HT1080 (cell line): ENCODE data around the gene RENBP. TPM values are rescaled to one million over a fixed set of nuclear protein-coding genes. Genes with fewer than 3 reads are reported as not detected.
"Not testable (repeated sequence)": the region's sequence is repeated elsewhere in the genome, so short reads cannot be mapped to it uniquely, and the experiment has no call there.

ENCODE experiments used
- DNase-seq: peaks from one replicate; pipeline ENCODE4 v3.0.0-alpha.2; 2015; ENCODE audit warnings: low read depth
- polyA plus RNA-seq, 2 experiments: library from polyadenylated mRNA; depleted of rRNA; stranded (reverse); fragments of >200 nt; gene quantifications; 2 replicates each; pipeline ENCODE4 v1.2.3, GENCODE V29; 2015
- total RNA-seq: library from RNA; depleted of rRNA; stranded (reverse); fragments of >200 nt; shearing (Covaris generic); gene quantifications from 2 replicates; pipeline ENCODE4 v1.2.3, GENCODE V29; 2014; rRNA removed

The RENBP gene
- 1.0 TPM in 1 of 2 replicates, not detected in the other for total RNA-seq
- polyA plus RNA-seq (2015; cell fraction: cytosol; rRNA removed), result not detected in 2 replicates
- polyA plus RNA-seq (2015; cell fraction: nucleus; rRNA removed), result not detected in 2 replicates

DNA sequence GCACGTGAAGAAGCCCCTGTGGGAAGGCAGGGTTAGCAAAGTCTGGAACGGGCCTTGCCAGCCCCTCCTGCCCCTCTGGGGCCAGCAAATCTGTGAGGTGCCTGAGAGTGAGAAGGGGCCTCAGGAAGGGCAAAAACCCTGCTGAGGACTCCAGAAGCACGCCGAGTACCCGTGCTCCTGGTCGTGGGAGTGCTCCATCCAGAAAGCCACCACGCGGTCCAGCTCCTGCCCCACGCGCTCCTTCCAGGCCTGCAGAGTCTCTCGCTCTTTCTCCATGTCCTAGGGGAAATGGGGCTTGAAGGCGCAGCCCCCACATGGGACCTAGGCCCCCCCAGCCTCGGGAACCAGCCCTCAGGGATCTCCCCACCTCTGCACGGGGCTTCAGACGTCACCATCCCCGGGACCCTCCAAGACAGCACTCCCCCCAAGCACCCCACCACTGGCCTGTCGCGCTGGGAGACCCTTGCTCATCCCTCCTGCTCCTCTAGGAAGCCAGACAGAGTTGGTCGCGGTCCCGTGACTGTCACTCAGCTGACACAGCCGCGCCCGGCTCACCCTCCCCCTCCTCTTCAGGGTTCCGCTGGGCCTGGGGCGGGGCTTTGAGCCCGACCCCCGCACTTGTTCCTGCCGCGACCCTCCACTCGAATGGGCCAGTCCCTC lies at the start of gene RENBP:
RENBP (minus strand) TSS at position 504 of the 660 bp plus-strand sequence; CDS start at position 471, 33 bp downstream.
- no peak for DNase-seq

DNA sequence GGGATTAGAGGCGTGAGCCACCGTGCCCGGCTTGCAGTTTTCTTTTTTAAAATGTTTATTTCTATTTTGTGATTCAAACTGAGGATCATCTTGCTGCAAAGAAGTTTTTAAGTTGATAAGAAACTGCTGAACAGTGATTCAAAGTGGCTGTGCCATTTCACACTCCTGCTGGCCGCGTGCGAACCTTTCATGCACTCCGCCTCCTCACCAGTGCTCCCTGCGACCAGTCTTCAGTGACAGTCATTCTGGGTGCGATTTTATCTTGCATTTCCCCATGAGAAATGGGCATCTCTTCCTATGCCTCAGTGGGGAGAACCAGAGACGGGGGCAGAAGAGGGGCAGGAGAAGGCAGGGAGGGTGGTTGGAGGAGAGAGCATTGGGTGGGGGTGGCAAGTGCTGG lies 49.5 kb upstream of the RENBP start:
- DNase-seq, result no peak

DNA sequence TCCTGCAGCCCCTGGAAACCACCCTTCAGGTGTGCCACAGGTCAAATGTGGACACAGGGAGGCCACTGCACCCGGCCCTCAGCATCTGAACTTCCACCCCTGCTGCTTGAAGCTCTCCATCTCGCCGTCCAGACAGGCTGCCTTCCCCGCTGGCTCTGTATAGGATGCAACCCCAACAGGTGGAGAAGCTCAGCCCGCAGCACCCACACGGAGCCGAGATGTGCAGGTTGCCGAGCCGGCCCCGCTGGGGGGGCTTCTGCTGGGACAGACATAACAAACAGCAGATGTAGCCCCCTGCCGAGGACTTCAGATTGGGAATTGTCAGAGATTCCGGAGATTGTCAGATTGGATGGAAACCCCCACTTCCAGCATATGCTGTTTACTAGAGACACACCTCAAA lies 48.6 kb upstream of the RENBP start:
- DNase-seq, result no peak

DNA sequence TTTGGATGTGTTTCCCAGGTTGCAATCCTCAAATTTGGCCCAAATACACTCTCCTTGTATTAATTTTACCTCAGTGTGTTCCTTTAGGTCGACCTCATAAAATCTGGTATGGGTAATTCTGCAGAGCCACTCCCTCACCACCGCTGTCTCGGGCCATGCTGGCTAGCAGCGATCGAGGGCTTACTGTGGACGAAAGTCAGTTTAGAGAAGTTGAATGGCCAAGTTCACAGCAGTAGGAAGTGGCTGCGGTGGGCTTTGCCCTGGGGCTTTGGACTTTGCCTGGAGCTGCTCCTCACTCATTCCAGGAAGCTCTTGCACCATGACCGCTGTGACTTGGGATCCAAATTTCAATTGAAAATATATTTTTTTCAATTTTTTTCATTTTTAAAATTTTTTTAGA lies 47.7 kb upstream of the RENBP start:
- no peak for DNase-seq

DNA sequence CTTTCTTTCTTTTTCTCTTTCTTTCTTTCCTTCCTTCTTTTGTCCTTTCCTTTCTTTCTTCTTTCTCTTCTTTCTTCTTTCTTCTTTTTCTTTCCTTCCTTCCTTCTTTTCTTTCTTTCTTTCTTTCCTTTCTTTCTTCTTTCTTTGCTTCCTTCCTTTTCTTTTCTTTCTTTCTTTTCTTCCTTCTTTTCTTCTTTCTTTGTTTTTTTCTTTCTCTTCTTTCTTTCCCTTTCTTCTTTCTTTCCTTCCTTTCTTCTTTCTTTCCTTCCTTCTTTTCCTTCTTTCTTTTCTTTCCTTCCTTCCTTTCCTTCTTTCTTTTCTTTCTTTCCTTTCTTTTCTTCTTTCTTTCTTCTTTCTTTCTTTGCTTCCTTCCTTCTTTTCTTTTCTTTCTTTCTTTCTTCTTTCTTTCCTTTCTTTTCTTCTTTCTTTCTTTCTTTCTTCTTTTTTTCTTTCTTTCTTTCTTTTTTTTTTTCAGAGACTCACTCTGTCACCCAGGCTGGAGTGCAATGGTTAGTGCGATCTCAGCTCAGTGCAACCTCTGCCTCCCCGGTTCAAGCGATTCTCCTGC lies 46.7 kb upstream of the RENBP start:
- no peak for DNase-seq

DNA sequence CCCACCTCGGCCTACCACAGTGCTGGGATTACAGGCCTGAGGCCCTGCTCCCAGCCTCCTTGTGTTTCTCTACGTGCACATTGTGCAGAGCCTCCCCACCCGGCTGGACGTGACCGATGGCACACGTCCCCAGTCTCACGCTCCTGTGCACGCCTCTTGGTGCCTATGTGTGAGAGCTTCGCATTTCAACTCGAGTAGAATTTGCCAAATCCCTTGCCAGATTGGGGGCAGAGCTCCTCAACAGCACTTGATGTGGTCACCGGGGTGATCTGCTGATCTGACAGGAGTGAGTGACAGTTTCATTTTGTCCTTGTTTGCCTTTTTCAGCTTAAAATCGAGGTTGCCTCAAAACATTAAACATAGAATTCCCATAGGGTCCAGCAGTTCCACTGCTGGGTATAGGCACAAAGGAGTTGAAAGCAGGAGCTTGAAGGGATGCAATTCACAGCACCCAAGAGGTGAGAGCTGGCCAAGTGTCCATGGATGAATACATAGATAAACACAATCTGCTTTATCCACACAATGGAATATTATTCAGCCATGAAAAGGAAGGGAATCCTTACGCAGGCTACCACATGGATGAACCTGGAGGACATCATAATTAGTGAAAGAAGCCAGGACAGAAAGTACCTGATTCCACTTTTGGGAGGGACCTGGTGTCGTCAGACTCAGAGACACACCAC lies 45.7 kb upstream of the RENBP start:
- DNase-seq, result no peak

DNA sequence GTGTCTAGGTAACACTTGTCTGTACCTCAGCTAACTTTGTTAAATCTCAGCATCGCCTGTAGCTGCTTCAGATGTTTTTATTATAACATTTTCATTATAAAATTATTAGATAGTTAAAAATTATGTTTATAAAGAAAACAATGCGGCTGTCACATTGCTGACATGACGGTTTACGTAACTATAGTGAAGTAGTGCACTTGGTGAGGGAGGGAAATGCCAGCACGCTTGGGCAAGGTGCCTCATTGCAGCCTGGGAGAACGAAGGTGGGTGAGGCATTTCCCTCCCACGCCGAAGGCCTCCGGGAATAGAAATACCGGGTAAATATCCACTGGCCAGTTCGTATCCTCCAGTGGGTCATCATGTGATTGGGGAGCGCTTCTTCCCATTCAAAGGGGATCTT lies 44.0 kb upstream of the RENBP start:
- no peak for DNase-seq

DNA sequence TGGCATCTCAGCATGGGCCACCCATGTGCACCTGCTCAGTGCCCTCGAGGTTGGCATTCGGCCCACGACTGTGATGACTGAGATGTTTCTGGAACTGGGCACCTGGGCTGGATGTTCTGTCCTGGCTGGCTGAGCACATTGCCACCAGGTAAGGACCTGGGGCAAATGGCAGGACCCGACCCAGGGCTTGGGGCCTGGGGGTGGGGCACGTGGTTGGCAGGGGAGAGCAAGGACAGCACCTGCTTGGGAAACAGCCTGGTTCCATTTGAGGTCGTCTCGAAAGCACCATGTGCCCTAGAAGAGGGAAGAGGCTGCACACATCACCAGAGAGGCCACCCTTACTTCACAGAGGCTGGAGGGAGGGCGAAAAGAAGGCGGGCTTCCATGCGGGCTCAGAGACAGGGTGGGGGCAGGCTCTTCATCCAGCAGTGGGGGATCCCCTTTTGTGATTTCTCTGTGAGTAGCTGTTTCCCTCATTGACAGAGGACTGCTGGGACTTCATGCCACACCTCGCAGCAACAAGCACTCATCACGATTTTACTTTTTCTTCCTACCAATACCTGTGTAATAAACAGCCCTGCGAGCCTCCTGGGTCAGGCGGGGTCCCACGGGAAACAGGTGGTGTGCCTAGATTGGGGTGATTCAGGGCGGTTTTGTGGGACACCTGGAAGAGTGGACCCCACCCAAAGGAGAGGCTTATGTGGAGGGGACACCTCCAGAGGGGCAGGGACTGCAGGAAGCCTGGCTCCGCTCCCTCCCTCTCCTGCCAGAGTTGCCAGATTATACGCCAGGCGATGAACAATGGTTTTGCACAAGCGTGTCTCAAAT lies 40.1 kb upstream of the RENBP start:
- no peak for DNase-seq

DNA sequence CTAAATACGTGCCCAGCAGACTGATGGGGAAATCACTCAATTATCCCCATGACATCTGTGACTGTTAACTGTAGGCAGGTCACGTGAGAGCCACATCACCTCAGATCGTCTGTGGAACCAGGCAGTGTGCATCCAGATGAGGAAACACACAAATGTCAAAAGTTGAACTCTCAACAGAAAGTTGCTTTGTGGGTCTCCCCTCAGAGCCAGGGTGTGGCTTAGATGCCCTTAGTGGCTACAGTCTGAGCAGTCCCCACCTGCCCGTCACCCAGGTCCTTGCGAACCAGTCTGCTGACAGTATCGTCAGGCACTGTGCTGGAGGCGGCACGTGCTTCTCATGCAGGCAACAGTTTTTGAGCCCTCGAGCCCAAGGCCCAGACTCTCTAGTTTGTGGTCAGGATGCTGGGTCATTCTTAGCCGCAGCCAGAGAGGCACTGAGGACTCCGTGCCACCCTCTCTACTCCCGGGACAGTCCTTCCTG lies 38.9 kb upstream of the RENBP start:
- DNase-seq, result no peak

DNA sequence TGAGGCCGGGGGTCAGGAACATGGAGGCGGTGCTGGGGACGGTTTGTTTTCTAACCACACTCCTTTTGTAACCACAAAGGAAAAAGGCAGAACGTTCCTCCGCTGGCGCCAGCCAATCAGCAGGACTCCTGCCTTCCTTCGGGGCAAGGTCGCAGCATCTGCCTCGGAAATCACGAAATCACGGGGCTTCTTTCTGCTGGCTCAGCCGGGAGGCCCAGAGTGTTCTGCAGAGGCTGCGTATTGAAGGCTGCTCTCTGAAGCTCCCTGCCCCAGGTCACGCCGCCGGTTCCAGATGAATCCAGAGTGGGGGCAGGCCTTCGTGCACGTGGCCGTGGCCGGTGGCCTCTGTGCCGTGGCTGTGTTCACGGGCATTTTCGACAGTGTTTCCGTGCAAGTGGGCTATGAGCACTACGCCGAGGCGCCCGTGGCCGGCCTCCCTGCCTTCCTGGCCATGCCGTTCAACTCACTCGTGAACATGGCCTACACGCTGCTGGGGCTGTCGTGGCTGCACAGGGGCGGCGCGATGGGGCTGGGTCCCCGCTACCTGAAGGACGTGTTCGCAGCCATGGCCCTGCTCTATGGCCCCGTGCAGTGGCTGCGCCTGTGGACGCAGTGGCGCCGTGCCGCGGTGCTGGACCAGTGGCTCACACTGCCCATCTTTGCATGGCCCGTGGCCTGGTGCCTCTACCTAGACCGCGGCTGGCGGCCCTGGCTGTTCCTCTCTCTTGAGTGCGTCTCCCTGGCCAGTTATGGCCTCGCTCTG lies 37.5 kb upstream of the RENBP start:
- DNase-seq, result no peak

DNA sequence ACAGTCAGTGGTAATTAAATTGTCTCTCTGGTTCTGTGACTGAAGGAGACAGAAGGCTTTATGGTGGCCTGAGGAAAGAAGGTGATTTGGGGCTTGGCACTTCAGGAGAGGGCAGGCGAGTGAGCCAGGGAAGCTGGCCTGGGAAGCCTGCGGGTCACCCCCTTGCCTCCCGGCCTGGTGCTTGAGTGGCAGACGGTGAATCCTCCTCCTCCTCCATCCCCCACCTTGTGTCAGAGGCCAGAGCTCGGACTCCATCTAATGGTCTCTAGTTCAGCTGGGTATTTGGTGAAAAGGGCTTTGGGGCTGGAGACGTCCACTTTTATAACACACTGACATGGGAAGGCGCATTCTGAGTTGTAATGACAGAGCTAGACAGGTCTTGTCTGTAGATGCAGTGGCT lies 36.8 kb upstream of the RENBP start:
- DNase-seq, result no peak

DNA sequence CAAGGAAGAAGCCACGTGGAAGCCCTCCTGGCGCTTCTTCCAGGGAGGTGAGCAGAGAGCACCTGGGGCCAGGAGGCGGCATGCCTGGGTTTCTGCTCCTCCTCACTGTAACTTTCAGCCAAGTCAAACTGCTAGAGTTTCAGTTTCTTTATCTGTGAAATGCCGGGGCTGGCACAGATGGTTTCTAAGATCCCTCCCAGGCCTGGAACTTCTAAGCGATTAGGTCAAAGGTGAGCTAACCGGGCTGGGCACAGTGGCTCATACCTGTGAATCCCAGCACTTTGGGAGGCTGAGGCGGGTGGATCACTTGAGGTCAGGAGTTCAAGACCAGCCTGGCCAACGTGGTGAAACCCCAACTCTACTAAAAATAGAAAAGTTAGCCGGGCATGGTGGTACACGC lies 36.0 kb upstream of the RENBP start:
- not testable (repeated sequence) for DNase-seq

DNA sequence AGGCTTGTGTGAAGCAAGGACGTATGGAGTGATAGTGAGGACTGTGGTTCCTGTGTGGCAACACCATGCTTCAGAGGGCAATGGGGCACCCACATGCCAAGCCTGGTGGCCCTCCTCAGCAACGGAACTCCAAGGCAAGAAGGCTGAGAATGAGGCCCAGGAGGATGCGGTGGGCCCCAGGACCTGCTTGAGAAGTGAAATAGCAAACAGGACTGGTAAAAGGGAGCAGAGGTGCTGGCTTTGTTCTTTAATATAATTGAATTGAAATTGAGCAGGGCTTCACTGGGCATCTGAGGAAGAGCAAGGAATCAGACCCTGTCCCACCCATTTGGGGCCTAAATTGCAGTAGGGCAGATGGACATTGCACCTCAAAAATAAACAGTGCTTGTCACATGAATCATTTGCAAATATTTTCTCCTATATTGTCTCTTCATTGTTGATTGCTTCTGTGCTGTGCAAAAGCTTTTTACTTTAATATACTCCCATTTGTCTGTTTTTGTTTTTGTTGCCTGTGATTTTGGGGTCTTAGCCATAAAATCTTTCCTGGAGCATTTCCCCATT lies 30.4 kb upstream of the RENBP start:
- no peak for DNase-seq

DNA sequence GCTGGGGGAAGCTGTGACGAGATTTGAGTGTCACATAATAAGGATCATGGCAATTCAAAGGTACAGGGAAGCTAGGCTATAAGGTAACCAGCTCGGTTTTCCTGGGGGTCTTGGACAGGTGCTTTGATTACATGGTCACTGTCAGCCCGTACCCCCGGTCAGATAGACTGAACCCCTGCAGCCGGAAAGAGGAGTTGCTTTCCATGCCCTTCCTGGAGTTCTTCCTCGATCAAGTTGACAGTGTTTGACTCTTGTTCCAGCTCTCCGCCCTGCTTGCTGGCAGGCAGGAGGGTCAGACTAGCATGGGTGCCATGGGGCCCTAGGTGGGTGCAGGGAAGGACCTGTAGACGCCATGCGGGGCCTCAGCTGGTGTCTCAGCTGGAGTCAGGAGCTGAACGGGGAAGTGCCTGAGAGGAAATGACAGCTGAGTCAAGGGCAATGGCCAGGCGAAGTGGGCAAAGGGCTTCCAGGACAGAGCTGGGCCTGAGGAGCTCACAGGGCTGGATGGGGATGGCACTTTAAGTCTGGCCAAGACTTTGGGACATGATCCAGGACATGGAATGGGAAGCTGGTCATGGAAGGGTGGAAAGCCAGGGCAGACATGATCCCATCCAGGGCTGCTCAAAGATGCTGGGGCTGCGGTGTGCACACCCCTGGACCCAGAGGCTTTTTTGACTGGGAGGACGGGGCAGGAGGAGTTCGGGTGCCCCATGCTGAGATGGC lies 29.7 kb upstream of the RENBP start:
- DNase-seq, result no peak

DNA sequence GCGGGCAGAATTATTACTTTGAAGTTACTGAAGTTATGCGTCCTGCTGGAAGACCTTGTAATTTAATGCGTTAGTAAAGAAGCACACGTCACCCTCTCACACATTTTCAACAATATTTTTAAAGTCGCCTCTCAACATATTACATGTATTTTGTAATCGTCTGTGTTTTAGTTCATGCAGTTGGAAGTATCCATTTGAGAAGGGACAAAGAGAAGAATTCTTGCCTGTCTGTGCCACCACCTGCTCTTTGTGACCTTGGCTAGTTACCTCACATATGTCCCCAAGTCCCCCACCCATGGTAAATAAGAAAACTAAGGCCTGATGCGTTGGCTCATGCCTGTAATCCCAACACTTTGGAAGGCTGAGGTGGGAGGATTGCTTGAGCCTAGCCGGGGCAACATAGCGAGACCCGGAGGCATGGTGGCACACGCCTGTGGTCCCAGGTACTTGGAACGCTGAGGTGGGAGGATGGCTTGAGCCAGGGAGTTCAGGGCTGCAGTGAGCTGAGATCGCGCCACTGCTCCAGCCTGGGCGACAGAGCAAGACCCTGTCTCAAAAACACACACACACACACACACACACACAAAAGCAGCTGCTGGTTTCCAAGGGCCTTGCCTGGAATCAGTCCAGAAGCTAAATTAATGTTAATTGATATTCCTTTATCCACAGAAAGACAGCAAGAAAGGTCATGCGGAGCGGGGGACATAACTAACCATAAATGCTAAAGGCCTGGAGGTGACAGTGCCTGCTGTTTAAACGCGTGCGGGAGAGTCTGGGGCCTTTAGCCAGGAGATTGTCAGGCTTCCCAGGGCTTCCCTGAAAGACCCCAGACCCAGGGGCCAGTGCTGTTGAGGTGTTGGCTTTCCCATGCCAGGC lies 28.9 kb upstream of the RENBP start:
- DNase-seq, result no peak

DNA sequence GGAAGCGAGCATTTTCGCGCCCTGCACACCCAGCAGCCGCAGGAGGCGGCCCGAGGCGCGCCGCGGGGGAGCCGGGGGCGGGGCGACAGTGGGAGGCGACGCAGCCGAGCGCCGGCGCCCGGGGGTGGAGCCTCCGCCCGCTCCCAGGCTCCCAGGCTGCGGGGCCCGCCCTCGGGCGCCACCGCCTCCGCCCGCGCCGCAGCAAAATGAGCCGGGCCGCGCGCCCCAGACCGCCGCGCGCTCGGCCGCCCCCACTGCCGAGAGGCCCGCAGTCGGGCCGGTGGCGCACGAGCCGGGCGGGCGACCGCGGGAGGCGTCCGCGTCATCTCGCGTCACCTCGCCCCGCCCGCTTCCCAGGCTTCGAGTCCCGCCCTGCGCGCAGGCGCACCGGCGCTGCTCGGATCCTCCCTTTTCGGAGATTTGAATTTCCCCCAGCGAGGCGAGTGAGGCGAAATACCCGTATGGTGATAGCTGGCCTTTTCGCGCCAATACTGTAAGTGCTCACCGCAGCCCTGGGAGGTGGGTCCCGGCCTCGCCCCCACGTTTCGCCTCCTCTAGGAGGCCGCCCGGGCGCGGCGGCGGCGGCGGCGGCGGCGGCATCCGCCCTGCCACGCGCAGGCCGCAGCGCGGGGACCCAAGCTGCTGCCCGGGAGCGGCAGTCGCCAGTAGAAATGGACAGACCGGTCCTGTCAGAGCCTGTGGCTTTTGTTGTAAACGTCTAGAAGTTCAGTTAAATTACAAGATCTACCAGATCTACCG lies 28.1 kb upstream of the RENBP start, which contains the start of gene TMEM187:
TMEM187 (plus strand) TSS at position 387 of the 759 bp plus-strand sequence. CDS start 9,309 bp downstream, outside the sequence.
- DNase-seq, result peak; percentile 88

DNA sequence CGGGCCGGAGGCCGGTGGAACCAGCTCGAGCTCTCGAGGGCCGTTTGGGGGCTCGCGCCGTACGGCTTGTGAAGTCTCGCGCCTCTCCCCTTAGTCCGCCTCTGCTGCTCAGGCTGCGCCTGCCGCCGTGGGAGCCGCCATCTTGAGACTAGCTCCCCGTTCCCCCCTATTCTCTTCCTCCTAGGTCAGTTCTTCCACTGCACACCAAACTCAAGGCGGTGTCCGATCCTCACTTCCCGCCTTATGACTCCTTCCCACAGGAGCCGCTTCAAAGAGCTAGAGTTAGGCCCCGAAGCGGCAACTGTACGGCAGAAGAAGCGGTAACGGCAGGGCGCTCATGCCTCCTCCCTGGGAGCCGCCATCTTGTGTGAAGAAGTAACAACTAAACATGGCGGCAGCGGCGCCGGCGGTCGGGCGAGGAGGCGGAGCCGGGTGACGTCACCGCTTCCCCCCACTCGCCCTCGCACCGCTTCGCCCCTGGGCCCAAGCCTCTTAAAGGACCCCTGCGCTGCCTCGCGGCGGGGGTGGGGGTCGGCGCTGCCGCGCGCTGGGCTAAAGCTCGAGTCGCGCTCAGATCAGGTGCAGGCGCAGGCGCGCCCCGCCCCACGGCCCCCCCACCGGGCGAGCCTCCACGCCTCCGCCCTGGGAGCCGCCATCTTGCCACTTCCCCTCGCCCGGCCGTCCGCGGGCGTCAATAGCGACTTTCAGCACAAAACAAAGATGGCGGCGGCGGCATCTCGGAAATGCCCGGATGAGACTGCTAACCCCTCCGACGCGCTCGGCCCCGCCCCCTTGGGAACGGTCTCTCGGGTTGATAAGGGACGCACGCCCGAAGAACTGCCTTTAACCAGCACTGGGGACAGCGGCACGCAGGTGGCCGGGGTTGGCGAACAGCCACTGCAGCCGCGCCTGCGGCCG lies 27.3 kb upstream of the RENBP start, which contains the start of gene HCFC1:
HCFC1 (minus strand) TSS at position 369 of the 918 bp plus-strand sequence. CDS start 978 bp downstream, outside the sequence.
- DNase-seq, result peak; percentile 91
